GM23338 (cell line): ENCODE data around the gene WHAMM. TPM values are rescaled to one million over a fixed set of nuclear protein-coding genes. Genes with fewer than 3 reads are reported as not detected.

Experiments
- ATAC-seq: fragments of 200-7000 bp; cut with Tn5 transposase; 3 replicates; pipeline ENCODE4 v1.9.1; 2020
- DNase-seq: peaks from one replicate; pipeline ENCODE4 v3.0.0-alpha.2; 2015; ENCODE audit warnings: low spot score
- H2AFZ ChIP-seq: fragments of 200-600 bp; sonication (generic); 2 replicates; pipeline ENCODE4 v1.8.0; 2016; ENCODE audit warnings: antibody characterized with exemption, mild to moderate bottlenecking, moderate library complexity
- H3F3A ChIP-seq: fragments of 200-600 bp; sonication (generic); replicated peaks from 2 replicates; pipeline ENCODE4 v1.8.0; 2017; ENCODE audit warnings: antibody characterized with exemption, mixed run types, low read depth
- H3K27ac ChIP-seq: fragments of 200-600 bp; sonication (generic); 2 replicates; pipeline ENCODE4 v1.6.1; 2016; ENCODE audit warnings: low read depth
- H3K27me3 ChIP-seq: fragments of 200-600 bp; sonication (generic); 2 replicates; pipeline ENCODE4 v1.8.0; 2016; ENCODE audit warnings: mild to moderate bottlenecking, mixed run types, moderate library complexity; ENCODE audit not compliant: insufficient read depth
- H3K36me3 ChIP-seq: fragments of 200-600 bp; sonication (generic); 2 replicates; pipeline ENCODE4 v1.8.0; 2016; ENCODE audit warnings: mild to moderate bottlenecking; ENCODE audit not compliant: insufficient read depth
- H3K4me1 ChIP-seq: fragments of 200-600 bp; sonication (generic); 2 replicates; pipeline ENCODE4 v1.8.0; 2016; ENCODE audit warnings: mild to moderate bottlenecking, moderate library complexity; ENCODE audit not compliant: insufficient read depth
- H3K4me2 ChIP-seq: fragments of 200-600 bp; sonication (generic); 2 replicates; pipeline ENCODE4 v1.7.1; 2017; ENCODE audit warnings: mixed run types
- H3K4me3 ChIP-seq: fragments of 200-600 bp; sonication (generic); 2 replicates; pipeline ENCODE4 v1.6.1; 2016; ENCODE audit warnings: mixed run types
- H3K79me2 ChIP-seq: fragments of 200-600 bp; sonication (generic); replicated peaks from 2 replicates; pipeline ENCODE4 v1.8.0; 2017; ENCODE audit warnings: mild to moderate bottlenecking; ENCODE audit not compliant: insufficient read depth
- H3K9me2 ChIP-seq: fragments of 200-600 bp; sonication (generic); 2 replicates; pipeline ENCODE4 v1.8.0; 2017; ENCODE audit not compliant: insufficient read depth
- H4K20me1 ChIP-seq: fragments of 200-600 bp; sonication (generic); replicated peaks from 2 replicates; pipeline ENCODE4 v1.8.0; 2017; ENCODE audit warnings: mild to moderate bottlenecking; ENCODE audit not compliant: insufficient read depth
- H3K27ac Mint-ChIP-seq: 2 replicates; pipeline ENCODE4 v1.8.0; 2020; ENCODE audit warnings: inconsistent platforms, mild to moderate bottlenecking, moderate library complexity, mixed read lengths
- H3K27me3 Mint-ChIP-seq: 3 replicates; pipeline ENCODE4 v1.8.0; 2022; ENCODE audit warnings: low read depth, mild to moderate bottlenecking, moderate library complexity, mixed read lengths, inconsistent platforms; ENCODE audit not compliant: insufficient read depth, poor library complexity
- H3K36me3 Mint-ChIP-seq: 3 replicates; pipeline ENCODE4 v1.8.0; 2021; ENCODE audit warnings: low read depth, mild to moderate bottlenecking, inconsistent platforms, moderate library complexity, mixed read lengths
- H3K4me1 Mint-ChIP-seq: 3 replicates; pipeline ENCODE4 v1.8.0; 2020; ENCODE audit warnings: mild to moderate bottlenecking, inconsistent platforms, mixed read lengths
- H3K4me3 Mint-ChIP-seq: 3 replicates; pipeline ENCODE4 v1.8.0; 2021; ENCODE audit warnings: moderate library complexity, mild to moderate bottlenecking, inconsistent platforms, mixed read lengths
- H3K9me3 Mint-ChIP-seq: 3 replicates; pipeline ENCODE4 v1.8.0; 2020; ENCODE audit warnings: moderate library complexity, mild to moderate bottlenecking, inconsistent platforms, mixed read lengths
- CTCF ChIP-seq, 2 experiments: fragments of 200-600 bp in 1 of 2; sonication (generic) in 1 of 2; conservative IDR thresholded peaks; 2 replicates each; pipeline versions ENCODE4 v1.5.1 to v1.6.1; 2016 to 2017; ENCODE audit warnings: antibody characterized with exemption in 2 of 2, low read depth in 2 of 2, mild to moderate bottlenecking in 2 of 2, moderate library complexity in 1 of 2
- ETS1 ChIP-seq: IDR thresholded peaks from 2 replicates; pipeline ENCODE4 v1.6.1; 2016; ENCODE audit warnings: antibody characterized with exemption
- EZH2 ChIP-seq: fragments of 200-600 bp; sonication (generic); IDR thresholded peaks from one replicate; pipeline ENCODE4 v1.8.0; 2017; ENCODE audit warnings: antibody characterized with exemption, mild to moderate bottlenecking, low read depth; ENCODE audit not compliant: unreplicated experiment
- EZH2phosphoT487 ChIP-seq: fragments of 200-600 bp; sonication (generic); IDR thresholded peaks from one replicate; pipeline ENCODE4 v1.8.1; 2018; ENCODE audit warnings: antibody characterized with exemption; ENCODE audit not compliant: unreplicated experiment
- JUNB ChIP-seq: IDR thresholded peaks from one replicate; pipeline ENCODE4 v1.6.1; 2016; ENCODE audit warnings: antibody characterized with exemption; ENCODE audit not compliant: unreplicated experiment
- NANOG ChIP-seq: IDR thresholded peaks from 2 replicates; pipeline ENCODE4 v1.6.1; 2016; ENCODE audit warnings: antibody characterized with exemption, borderline replicate concordance
- POLR2AphosphoS5 ChIP-seq: IDR thresholded peaks from 2 replicates; pipeline ENCODE4 v1.6.1; 2016; ENCODE audit warnings: antibody characterized with exemption, low read depth
- REST ChIP-seq: IDR thresholded peaks from one replicate; pipeline ENCODE4 v1.6.1; 2018; ENCODE audit warnings: antibody characterized with exemption; ENCODE audit not compliant: unreplicated experiment
- STAT1 ChIP-seq: IDR thresholded peaks from one replicate; pipeline ENCODE4 v1.6.1; 2016; ENCODE audit warnings: antibody characterized with exemption; ENCODE audit not compliant: unreplicated experiment
- ZNF114 ChIP-seq: fragments of 250-450 bp; sonication (Bioruptor Pico); IDR thresholded peaks from 2 replicates; pipeline ENCODE4 v1.5.0; 2020; ENCODE audit warnings: mild to moderate bottlenecking, moderate library complexity
- ZNF331 ChIP-seq: fragments of 250-450 bp; sonication (Bioruptor Pico); IDR thresholded peaks from 2 replicates; pipeline ENCODE4 v1.5.0; 2020; ENCODE audit warnings: low read depth, mild to moderate bottlenecking, moderate library complexity
- ZNF462 ChIP-seq: fragments of 250-450 bp; sonication (Bioruptor Pico); IDR thresholded peaks from 2 replicates; pipeline ENCODE4 v1.5.0; 2020; ENCODE audit warnings: mild to moderate bottlenecking, moderate library complexity
- polyA plus RNA-seq: library from polyadenylated mRNA; unstranded; fragments of >200 nt; fragmentation: Nextera tagmentation; extraction: Ambion mirVana; gene quantifications from 2 replicates; pipeline ENCODE4 v1.2.1, GENCODE V29; 2016
- total RNA-seq: library from RNA; depleted of rRNA; stranded (reverse); fragments of >200 nt; shearing (Covaris generic); gene quantifications from 2 replicates; pipeline ENCODE4 v1.2.3, GENCODE V29; 2014

WHAMM gene
- total and polyA plus RNA-seq, 2 experiments from 2014 or later = 2.2 to 4.1 TPM

- H2AFZ ChIP-seq = no peak overlapping the region
- DNase-seq = no peak
- ATAC-seq = no peak
- H3K4me1 ChIP-seq = no peaks in the 10 kb centered on the region
- H3K79me2 ChIP-seq = no peaks in the 10 kb centered on the region
- no peaks in the 10 kb centered on the region for H4K20me1 ChIP-seq
- H3K36me3 Mint-ChIP-seq = no peaks in the 10 kb centered on the region; the same call in 2 of the 3 replicates
- no peaks in the 10 kb centered on the region for H3K36me3 ChIP-seq
- H3K27me3 ChIP-seq = no peaks in the 10 kb centered on the region
- H3K27ac Mint-ChIP-seq = no peak overlapping the region
- no peaks in the 10 kb centered on the region for H3K9me2 ChIP-seq
- no peak overlapping the region for H3K4me3 ChIP-seq
- H3K27ac ChIP-seq = no peak overlapping the region
- no peaks in the 10 kb centered on the region for H3K9me3 Mint-ChIP-seq
- peaks cover 5% of the 10 kb centered on the region for H3K4me1 Mint-ChIP-seq
- H3K4me2 ChIP-seq = no peak overlapping the region
- H3K27me3 Mint-ChIP-seq = peaks cover 1% of the 10 kb centered on the region
- no peaks in the 10 kb centered on the region for H3F3A ChIP-seq
- TF ChIP-seq EZH2 = no peak
- TF ChIP-seq JUNB = no peak
- no peak for TF ChIP-seq EZH2phosphoT487
- TF ChIP-seq ZNF462 (CRISPR knock-in tag) = no peak
- no peak for TF ChIP-seq STAT1
- no peak for TF ChIP-seq ZNF331 (CRISPR knock-in tag)
- TF ChIP-seq ETS1 = no peak
- TF ChIP-seq NANOG = no peak
- no peak for TF ChIP-seq CTCF (conservative IDR thresholded peaks at IDR 0.05; ENCODE audit: low read depth in 2 of 2)
- no peak for TF ChIP-seq REST
- no peak for TF ChIP-seq ZNF114 (CRISPR knock-in tag)
- no peak for TF ChIP-seq POLR2AphosphoS5
- H3K4me3 Mint-ChIP-seq = no peak overlapping the region
Observed at GRCh38 chr15:82882273-82882928, 73.0 kb downstream of the WHAMM start.
